ENCODE measurements around the gene GSTT2. TPM values are rescaled to one million over a fixed set of nuclear protein-coding genes. Genes with fewer than 3 reads are reported as not detected.
"Not testable (repeated sequence)": the region's sequence is repeated elsewhere in the genome, so short reads cannot be mapped to it uniquely, and the experiment has no call there.

The GSTT2 gene
- total and polyA plus RNA-seq, 7 donors: 0.12 to 0.89 (median 0.29) TPM; not detected in 3

DNA sequence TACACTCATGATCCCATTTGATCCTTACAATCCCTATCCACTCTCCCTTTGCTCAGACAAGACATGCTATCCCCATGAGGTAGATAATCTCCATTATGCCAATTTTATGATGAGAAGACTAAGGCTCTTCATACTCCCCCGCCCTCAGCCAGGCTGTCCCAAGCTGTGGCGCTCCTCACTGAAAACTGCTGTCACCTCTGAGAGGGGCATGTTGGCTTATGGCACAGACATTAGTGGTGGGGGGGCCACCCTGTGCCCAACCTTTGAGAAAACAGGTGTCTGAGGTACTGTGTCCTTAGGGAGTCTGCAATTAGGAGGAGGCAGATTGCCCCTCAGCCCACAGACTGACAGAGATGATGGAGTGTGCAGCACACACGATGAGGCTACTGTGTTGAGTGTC is 10.9 kb upstream of the GSTT2 start:
- no peaks in the 10 kb centered on the region for H3K9me3 ChIP-seq
- peak overlapping the region; percentile 1 for H3K4me3 ChIP-seq
- intact Hi-C loops (cut with DNase I): no loop called here
- peaks cover 7% of the 10 kb centered on the region for H3K4me1 ChIP-seq
- TF ChIP-seq, protein P1, sequence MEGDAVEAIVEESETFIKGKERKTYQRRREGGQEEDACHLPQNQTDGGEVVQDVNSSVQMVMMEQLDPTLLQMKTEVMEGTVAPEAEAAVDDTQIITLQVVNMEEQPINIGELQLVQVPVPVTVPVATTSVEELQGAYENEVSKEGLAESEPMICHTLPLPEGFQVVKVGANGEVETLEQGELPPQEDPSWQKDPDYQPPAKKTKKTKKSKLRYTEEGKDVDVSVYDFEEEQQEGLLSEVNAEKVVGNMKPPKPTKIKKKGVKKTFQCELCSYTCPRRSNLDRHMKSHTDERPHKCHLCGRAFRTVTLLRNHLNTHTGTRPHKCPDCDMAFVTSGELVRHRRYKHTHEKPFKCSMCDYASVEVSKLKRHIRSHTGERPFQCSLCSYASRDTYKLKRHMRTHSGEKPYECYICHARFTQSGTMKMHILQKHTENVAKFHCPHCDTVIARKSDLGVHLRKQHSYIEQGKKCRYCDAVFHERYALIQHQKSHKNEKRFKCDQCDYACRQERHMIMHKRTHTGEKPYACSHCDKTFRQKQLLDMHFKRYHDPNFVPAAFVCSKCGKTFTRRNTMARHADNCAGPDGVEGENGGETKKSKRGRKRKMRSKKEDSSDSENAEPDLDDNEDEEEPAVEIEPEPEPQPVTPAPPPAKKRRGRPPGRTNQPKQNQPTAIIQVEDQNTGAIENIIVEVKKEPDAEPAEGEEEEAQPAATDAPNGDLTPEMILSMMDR (IDR thresholded peaks at IDR 0.05): no peak
- no peak overlapping the region for H3K27ac ChIP-seq
- WGBS, 3 donors: 80 to 96% (median 87%) methylated on average over 3 of the region's 3 CpGs
- peaks cover 0 to 31% of the 10 kb centered on the region in 2 donors for H3K36me3 ChIP-seq (ENCODE audit: insufficient read depth in 1 of 2, low read depth in 1 of 2)
- ATAC-seq (no peak), DNase-seq (no peak)
- H3K27me3 ChIP-seq (ENCODE audit: insufficient read depth in 3 of 3, low read length in 2 of 3): no peaks in the 10 kb centered on the region

DNA sequence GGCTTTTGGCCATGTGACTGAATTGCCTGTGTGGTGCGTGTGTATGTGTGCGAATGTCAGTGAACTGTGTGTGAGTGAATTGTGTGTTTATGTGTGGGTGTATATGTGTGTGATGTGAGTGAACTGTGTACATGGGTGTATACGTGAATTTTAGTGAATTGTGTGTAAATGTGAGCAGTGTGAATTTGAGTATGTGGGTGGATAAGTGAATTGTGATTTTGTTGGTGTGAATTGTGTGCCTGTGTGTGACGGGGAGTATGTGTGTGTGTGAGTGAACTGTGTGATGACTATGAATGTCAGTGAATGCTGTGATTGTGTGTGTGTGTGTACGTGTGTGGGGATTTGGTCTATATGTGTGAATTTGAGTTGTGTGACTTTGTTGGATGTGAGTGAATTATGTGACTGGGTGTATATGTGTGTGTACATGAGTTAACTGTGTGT is 9.7 kb upstream of the GSTT2 start:
- intact Hi-C loops (cut with DNase I): no loop called here
- WGBS, 3 donors: 55 to 80% (median 78%) methylated on average over 5 of the region's 5 CpGs

DNA sequence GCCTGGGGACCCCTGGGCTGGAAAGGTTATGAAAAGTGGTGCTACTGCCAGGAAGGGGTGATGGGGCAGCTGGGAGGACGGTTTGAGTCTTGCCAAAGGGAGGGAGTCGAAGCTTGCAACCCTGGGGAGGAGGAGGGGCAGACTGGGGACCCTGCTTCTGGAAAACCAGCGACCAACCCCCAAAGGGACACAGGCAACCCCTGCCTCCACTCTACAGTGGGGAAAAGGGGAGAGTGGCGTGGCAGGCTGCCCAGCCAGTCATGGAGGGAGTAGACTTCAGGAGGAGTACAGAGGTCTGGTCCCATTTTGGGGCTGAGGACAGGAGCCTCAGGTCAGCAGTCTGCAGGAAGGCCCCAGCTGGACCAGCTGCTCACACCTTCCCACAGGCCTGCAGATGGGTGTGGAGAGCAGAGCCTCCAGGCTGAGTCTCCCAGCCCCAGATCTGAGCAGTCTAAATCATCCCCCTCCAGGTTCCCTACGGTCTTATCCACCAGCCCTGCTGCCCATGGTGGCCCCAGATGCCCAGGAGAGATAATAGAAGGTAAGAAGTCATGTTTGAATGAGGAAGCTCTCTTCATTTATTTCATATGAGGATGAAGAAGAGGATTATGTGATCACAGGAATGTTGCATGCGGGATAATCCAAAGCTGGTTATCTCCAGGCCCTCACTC is 9.0 kb upstream of the GSTT2 start:
- Histone ChIP-seq H3K27ac (no peak overlapping the region), H3K4me1 (peaks cover 7% of the 10 kb centered on the region), H3K9me3 (no peaks in the 10 kb centered on the region), H3K27me3 (ENCODE audit: insufficient read depth in 3 of 3, low read length in 2 of 3) (no peaks in the 10 kb centered on the region), H3K4me3 (no peak overlapping the region), H3K36me3 (ENCODE audit: insufficient read depth in 1 of 2, low read depth in 1 of 2) (peaks cover 0 to 31% of the 10 kb centered on the region in 2 donors)
- intact Hi-C loops (cut with DNase I): no loop called here
- DNase-seq: no peak
- ATAC-seq: no peak
- TF ChIP-seq, protein P1 (IDR thresholded peaks at IDR 0.05): no peak
- 48 to 70% (median 67%) methylated on average over 6 of the region's 6 CpGs for WGBS, 3 donors

More for the DNA sequence above, 9.7 kb upstream of the GSTT2 start:
- ATAC-seq (no peak), DNase-seq (no peak)
- Histone ChIP-seq H3K9me3 (no peaks in the 10 kb centered on the region), H3K4me3 (peak overlapping the region; percentile 1), H3K36me3 (ENCODE audit: insufficient read depth in 1 of 2, low read depth in 1 of 2) (peaks cover 0 to 31% of the 10 kb centered on the region in 2 donors), H3K4me1 (peaks cover 7% of the 10 kb centered on the region), H3K27me3 (ENCODE audit: insufficient read depth in 3 of 3, low read length in 2 of 3) (no peaks in the 10 kb centered on the region), H3K27ac (no peak overlapping the region)
- TF ChIP-seq, protein P1 (IDR thresholded peaks at IDR 0.05): no peak

DNA sequence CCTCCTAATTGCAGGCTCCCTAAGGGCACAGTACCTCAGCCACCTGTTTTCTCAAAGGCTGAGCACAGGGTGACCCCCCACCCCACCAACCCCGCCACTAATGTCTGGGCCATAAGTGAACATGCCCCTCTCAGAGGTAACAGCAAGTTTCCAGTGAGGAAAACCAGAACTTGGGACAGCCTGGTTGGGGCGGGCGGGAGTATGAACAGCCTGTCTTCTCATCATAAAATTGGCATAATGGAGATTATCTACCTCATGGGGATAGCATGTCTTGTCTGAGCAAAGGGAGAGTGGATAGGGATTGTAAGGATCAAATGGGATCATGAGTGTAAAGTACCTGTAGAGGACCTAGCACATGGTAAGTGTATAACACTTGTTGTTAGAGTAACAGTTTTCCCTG is 8.0 kb upstream of the GSTT2 start:
- H3K9me3 ChIP-seq; H3K4me1 ChIP-seq; intact Hi-C loops (cut with DNase I); H3K27ac ChIP-seq; ATAC-seq; H3K27me3 ChIP-seq (ENCODE audit: insufficient read depth in 3 of 3, low read length in 2 of 3); DNase-seq; H3K4me3 ChIP-seq: not testable (repeated sequence)
- WGBS, 3 donors: 85 to 88% (median 87%) methylated on average over 3 of the region's 3 CpGs
- peaks cover 0 to 31% of the 10 kb centered on the region in 2 donors for H3K36me3 ChIP-seq (ENCODE audit: insufficient read depth in 1 of 2, low read depth in 1 of 2)

DNA sequence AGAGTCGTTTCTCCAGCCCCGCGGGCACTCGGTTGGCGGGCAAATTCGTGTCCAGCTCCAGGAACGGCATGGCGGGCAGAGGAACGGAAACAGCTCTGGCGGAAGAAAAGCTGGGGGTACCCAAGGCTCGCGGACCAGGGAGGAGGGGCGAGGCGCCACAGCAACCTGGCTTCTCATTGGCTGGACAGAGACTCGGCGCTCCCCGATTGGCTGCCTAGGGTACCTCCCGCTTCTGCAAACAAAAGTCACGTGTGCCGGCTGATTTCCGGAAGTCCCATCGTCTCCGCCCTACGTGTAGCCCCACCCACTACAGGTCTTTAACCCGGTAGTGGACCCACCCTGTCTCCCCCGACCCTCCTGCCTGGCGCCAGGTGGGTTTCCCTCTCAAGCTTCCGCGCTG is 5.6 kb upstream of the GSTT2 start, which contains the start of gene DDT:
TSS of gene DDT (minus strand) at position 97 of the 400 bp plus-strand sequence. CDS start at position 70, 27 bp downstream.
- Histone ChIP-seq H3K4me3 (peak within 1 kb of the TSS; percentile 46), H3K36me3 (ENCODE audit: insufficient read depth in 1 of 2, low read depth in 1 of 2) (peaks cover 0 to 27% of the 10 kb centered on the region in 2 donors)
- H3K4me1 ChIP-seq; intact Hi-C loops (cut with DNase I); H3K9me3 ChIP-seq; H3K27ac ChIP-seq; H3K27me3 ChIP-seq (ENCODE audit: insufficient read depth in 3 of 3, low read length in 2 of 3); DNase-seq: not testable (repeated sequence)
- ATAC-seq: peak; percentile 95 to 97 (median 96)
- WGBS, 3 donors: no CpG with 5 or more reads among the region's 29 CpGs

DNA sequence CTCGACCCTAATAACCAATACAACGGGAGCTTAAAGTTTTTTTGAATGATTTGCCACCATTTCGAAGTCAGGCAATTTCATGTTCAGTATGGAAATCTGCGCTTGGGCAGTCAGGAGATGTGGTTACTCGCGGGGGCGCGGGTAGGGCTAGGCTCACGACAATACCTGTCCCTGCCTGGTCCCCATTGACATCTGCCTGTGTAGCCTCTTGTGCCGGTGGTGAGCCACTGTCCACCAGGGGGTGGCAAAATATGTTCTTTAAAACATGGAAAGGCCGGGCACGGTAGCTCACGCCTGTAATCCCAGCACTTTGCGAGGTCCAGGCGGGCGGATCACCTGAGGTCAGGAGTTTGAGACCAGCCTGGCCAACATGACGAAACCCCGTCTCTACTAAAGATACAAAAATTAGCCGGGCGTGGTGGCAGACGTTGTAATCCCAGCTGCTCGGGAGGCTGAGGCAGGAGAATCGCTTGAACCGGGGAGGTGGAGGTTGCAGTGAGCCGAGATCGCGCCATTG is 5.0 kb upstream of the GSTT2 start:
- DNase-seq; H3K27ac ChIP-seq; intact Hi-C loops (cut with DNase I); H3K27me3 ChIP-seq (ENCODE audit: insufficient read depth in 3 of 3, low read length in 2 of 3); H3K4me1 ChIP-seq; H3K9me3 ChIP-seq: not testable (repeated sequence)
- Histone ChIP-seq H3K4me3 (peak overlapping the region; percentile 46), H3K36me3 (ENCODE audit: insufficient read depth in 1 of 2, low read depth in 1 of 2) (peaks cover 0 to 22% of the 10 kb centered on the region in 2 donors)
- ATAC-seq: peak; percentile 46 to 60 (median 50)
- 13 to 18% (median 17%) methylated on average over 5 to 8 of the region's 27 CpGs for WGBS, 3 donors

DNA sequence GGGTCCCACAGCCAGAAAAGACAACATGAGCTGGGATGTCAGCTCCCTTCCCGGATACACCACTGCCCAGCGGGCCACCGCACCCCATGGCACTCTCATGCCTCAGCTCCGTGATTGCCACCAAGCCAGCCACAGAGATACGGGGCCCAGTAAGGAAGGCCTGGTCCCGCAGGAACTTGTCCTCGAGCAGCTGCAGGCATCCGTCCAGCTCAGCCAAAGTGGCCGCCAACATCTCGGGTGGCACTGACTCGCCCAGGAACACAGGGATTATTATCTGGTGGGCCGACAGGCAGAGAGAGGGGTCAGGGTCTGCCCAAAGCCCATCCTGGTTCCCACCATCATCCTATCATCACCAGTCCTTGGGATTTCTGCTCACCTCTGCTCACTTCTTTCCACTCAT is 2.6 kb upstream of the GSTT2 start:
- DNase-seq; H3K27me3 ChIP-seq (ENCODE audit: insufficient read depth in 3 of 3, low read length in 2 of 3); H3K36me3 ChIP-seq (ENCODE audit: insufficient read depth in 1 of 2, low read depth in 1 of 2); intact Hi-C loops (cut with DNase I); ATAC-seq; H3K4me3 ChIP-seq; H3K4me1 ChIP-seq; H3K27ac ChIP-seq; H3K9me3 ChIP-seq: not testable (repeated sequence)
- 31 to 46% methylated on average over 4 to 7 of the region's 12 CpGs; no CpG with 5 or more reads in 1 of the 3 donors for WGBS, 3 donors

DNA sequence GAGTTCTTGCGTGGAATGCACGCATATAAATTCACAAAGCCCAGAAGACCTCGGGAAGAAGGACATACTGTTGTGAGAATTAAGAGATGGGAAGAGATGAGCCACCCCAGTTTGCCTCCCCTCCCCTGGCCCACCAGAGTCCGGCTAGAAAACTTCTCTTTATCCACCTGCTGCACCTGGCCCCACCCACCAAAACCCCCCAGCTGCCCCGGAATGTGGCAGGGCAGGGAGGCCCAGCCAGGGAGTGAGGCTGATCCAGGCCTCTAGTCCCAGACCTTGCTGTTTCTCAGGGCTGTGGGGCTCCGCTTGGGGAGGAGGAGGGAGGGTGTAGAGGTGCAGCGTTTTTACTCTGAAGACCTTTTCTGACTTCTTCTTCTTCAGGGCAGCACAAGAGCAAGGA is 633 bp downstream of the GSTT2 start:
- H3K27me3 ChIP-seq (ENCODE audit: insufficient read depth in 3 of 3, low read length in 2 of 3); H3K36me3 ChIP-seq (ENCODE audit: insufficient read depth in 1 of 2, low read depth in 1 of 2); H3K9me3 ChIP-seq; H3K4me1 ChIP-seq; ATAC-seq; DNase-seq; H3K27ac ChIP-seq: not testable (repeated sequence)
- H3K4me3 ChIP-seq: peak overlapping the region; percentile 36
- intact Hi-C loops (cut with DNase I): loop anchor here in 1 of 2 donors (10.0 kb wide), 1 partner anchor 194 kb away; no protein-coding TSS in a partner anchor
- 14 to 54% (median 32%) methylated on average over 3 to 6 of the region's 7 CpGs for WGBS, 3 donors

Data from psoas muscle (tissue), 8 donors.